SU-DHL-6 (cell line): ENCODE measurements around the gene ATP4B.

Experiments used
- H2AFZ ChIP-seq: fragments of 200-600 bp; sonication (generic); 2 replicates; pipeline ENCODE4 v1.6.1; 2014; ENCODE audit warnings: low read depth, mild to moderate bottlenecking, moderate library complexity, mixed read lengths, antibody characterized with exemption, low read length; ENCODE audit not compliant: severe bottlenecking
- H3F3A ChIP-seq: fragments of 200-600 bp; shearing (Covaris generic); 2 replicates; pipeline ENCODE4 v1.6.0; 2016; ENCODE audit warnings: antibody characterized with exemption, mild to moderate bottlenecking; ENCODE audit not compliant: insufficient read depth
- H3K27ac ChIP-seq: fragments of 200-600 bp; sonication (generic); 2 replicates; pipeline ENCODE4 v1.5.1; 2016; ENCODE audit warnings: low read depth, mild to moderate bottlenecking, low read length, moderate library complexity, mixed read lengths
- H3K27me3 ChIP-seq: fragments of 200-600 bp; sonication (generic), shearing (Covaris generic); 2 replicates; pipeline ENCODE4 v1.6.0; 2014; ENCODE audit warnings: mild to moderate bottlenecking, low read length
- H3K36me3 ChIP-seq: fragments of 200-600 bp; sonication (generic); 2 replicates; pipeline ENCODE4 v1.6.1; 2014; ENCODE audit warnings: mild to moderate bottlenecking, low read length, mixed read lengths
- H3K4me2 ChIP-seq: fragments of 300-600, 200-600 bp; shearing (Covaris generic), sonication (generic); 2 replicates; pipeline ENCODE4 v1.6.0; 2014; ENCODE audit warnings: low read length, low read depth, mild to moderate bottlenecking; ENCODE audit not compliant: poor library complexity, severe bottlenecking
- H3K4me3 ChIP-seq: fragments of 200-600 bp; sonication (generic); 2 replicates; pipeline ENCODE4 v1.5.1; 2014; ENCODE audit warnings: antibody characterized with exemption, low read length, mild to moderate bottlenecking, mixed read lengths; ENCODE audit not compliant: insufficient read depth, poor library complexity, severe bottlenecking
- H3K79me2 ChIP-seq: fragments of 200-600 bp; sonication (generic); 2 replicates; pipeline ENCODE4 v1.6.1; 2014; ENCODE audit warnings: mild to moderate bottlenecking, low read length, moderate library complexity; ENCODE audit not compliant: insufficient read depth
- H3K9ac ChIP-seq: fragments of 200-600 bp; sonication (generic); 2 replicates; pipeline ENCODE4 v1.7.0; 2014; ENCODE audit warnings: mild to moderate bottlenecking, low read length
- H3K9me2 ChIP-seq: fragments of 200-600 bp; sonication (generic); replicated peaks from 2 replicates; pipeline ENCODE4 v1.6.1; 2014; ENCODE audit warnings: low read length; ENCODE audit not compliant: insufficient read depth
- H3K9me3 ChIP-seq: fragments of 200-600 bp; sonication (generic); 2 replicates; pipeline ENCODE4 v1.6.1; 2014; ENCODE audit warnings: low read length, mixed read lengths; ENCODE audit not compliant: insufficient read depth
- H4K20me1 ChIP-seq: fragments of 200-600 bp; sonication (generic); 2 replicates; pipeline ENCODE4 v1.6.1; 2014; ENCODE audit warnings: low read depth, mild to moderate bottlenecking, antibody characterized with exemption, low read length, moderate library complexity, mixed read lengths
- EZH2phosphoT487 ChIP-seq: fragments of 200-600 bp; sonication (generic), shearing (Covaris generic); conservative IDR thresholded peaks from 2 replicates; pipeline ENCODE4 v1.6.1; 2018; ENCODE audit warnings: mild to moderate bottlenecking, antibody characterized with exemption, low read length, moderate library complexity, mixed read lengths
- TF ChIP-seq, protein P1 (sequence below): fragments of 200-600 bp; sonication (generic); IDR thresholded peaks from one replicate; pipeline ENCODE4 v1.5.1; 2017; ENCODE audit warnings: antibody characterized with exemption, mild to moderate bottlenecking, low read length, moderate library complexity; ENCODE audit not compliant: insufficient read depth, poor library complexity, severe bottlenecking

The ATP4B gene

GRCh38 chr13:113656003-113656588 is 1.9 kb downstream of the ATP4B start:
- Histone ChIP-seq H3K9me3 (no peaks in the 10 kb centered on the region), H3K4me2 (no peak overlapping the region), H3K9me2 (no peaks in the 10 kb centered on the region), H3K4me3 (no peak overlapping the region), H3K9ac (no peak overlapping the region), H3F3A (no peaks in the 10 kb centered on the region; the same call in 1 of the 2 replicates), H3K27me3 (no peaks in the 10 kb centered on the region), H3K79me2 (no peaks in the 10 kb centered on the region), H3K36me3 (no peaks in the 10 kb centered on the region), H3K27ac (no peak overlapping the region), H2AFZ (no peak overlapping the region), H4K20me1 (no peaks in the 10 kb centered on the region)
- TF ChIP-seq EZH2phosphoT487 = no peak
- TF ChIP-seq, protein P1, sequence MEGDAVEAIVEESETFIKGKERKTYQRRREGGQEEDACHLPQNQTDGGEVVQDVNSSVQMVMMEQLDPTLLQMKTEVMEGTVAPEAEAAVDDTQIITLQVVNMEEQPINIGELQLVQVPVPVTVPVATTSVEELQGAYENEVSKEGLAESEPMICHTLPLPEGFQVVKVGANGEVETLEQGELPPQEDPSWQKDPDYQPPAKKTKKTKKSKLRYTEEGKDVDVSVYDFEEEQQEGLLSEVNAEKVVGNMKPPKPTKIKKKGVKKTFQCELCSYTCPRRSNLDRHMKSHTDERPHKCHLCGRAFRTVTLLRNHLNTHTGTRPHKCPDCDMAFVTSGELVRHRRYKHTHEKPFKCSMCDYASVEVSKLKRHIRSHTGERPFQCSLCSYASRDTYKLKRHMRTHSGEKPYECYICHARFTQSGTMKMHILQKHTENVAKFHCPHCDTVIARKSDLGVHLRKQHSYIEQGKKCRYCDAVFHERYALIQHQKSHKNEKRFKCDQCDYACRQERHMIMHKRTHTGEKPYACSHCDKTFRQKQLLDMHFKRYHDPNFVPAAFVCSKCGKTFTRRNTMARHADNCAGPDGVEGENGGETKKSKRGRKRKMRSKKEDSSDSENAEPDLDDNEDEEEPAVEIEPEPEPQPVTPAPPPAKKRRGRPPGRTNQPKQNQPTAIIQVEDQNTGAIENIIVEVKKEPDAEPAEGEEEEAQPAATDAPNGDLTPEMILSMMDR = no peak

DNA sequence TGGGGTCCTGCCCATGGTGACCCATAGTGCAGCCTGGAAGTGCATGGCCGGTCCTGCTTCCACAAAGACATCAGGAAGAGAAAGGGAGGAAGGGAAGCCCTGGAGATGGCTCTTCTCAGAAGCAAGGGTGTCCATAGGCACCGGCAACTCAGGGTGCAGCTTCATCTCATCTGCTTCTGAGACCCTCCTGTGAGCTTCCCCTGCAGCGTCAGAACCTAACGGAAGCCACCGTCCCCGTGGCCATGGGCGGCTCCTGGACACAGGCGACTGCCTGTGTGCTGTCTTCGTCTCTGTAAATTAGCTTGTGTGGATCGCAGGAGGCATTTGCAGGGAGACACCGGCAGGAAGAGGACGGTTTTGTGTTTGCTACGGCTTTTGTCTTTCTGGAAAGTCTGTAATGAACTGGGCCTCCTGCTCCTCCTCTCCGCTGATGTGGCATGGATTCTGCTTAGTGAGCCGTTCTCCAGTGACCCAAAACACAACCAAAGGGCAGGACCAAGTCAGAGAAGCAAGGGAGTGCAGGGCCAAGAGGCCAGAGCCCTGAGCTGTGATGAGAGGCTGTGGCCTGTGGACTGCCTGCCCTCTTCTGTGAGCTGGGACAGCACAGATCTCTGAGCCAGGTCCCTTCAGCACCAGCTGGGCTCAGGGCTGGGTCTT is 2.5 kb downstream of the ATP4B start:
- Histone ChIP-seq H3F3A (no peaks in the 10 kb centered on the region; the same call in 1 of the 2 replicates), H3K9ac (no peak overlapping the region), H3K36me3 (no peaks in the 10 kb centered on the region), H3K27ac (no peak overlapping the region), H3K4me2 (no peak overlapping the region), H4K20me1 (no peaks in the 10 kb centered on the region), H3K9me2 (no peaks in the 10 kb centered on the region), H3K27me3 (no peaks in the 10 kb centered on the region), H3K9me3 (no peaks in the 10 kb centered on the region), H3K79me2 (no peaks in the 10 kb centered on the region), H3K4me3 (no peak overlapping the region), H2AFZ (no peak overlapping the region)
- TF ChIP-seq, protein P1 = no peak
- no peak for TF ChIP-seq EZH2phosphoT487

DNA sequence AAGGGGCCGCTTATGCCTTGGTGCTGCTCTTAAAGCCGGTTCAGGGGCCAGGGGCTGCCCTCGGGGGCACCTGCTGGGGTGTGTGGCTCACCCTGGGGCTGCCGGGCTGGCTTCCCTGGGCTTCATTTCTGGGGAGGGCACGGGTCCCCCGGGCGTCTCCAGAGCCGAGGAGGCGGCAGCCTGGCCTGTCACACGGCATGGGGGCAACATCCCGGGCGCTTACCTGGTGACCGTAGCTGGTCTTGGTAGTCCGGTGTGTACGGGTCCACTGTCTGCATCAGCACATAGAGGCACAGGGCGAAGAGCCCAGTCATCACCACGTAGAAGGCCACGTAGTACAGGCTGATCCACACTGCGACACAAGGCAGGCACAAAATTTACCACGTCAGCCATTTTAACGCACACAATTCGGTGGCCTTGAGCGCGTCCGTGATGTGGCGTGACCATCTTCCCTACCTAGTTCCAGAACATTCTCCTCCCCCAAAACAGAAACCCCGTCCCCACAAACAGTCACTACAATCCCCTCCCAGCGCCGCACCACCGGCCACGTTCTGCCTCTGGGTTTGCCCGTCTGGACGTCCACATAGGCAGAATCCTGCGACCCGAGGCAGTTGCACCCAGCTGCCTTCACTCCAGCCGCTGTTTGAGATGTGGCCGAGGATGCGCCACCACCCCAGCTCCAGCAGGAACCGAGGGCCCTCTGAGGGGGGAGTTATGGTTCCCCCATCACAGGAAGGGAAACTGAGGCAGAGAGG is 3.2 kb downstream of the ATP4B start:
- Histone ChIP-seq H3K4me2 (no peak overlapping the region), H3K9ac (no peak overlapping the region), H3K27me3 (no peaks in the 10 kb centered on the region), H3K9me2 (no peaks in the 10 kb centered on the region), H4K20me1 (no peaks in the 10 kb centered on the region), H3K79me2 (no peaks in the 10 kb centered on the region), H3K27ac (no peak overlapping the region), H3K4me3 (no peak overlapping the region), H3K36me3 (no peaks in the 10 kb centered on the region), H2AFZ (no peak overlapping the region), H3K9me3 (no peaks in the 10 kb centered on the region), H3F3A (no peaks in the 10 kb centered on the region; the same call in 1 of the 2 replicates)
- TF ChIP-seq, protein P1 = no peak
- no peak for TF ChIP-seq EZH2phosphoT487
